GM18868 (cell line): ENCODE results near the gene INKA2.
"Not testable (repeated sequence)": the region's sequence is repeated elsewhere in the genome, so short reads cannot be mapped to it uniquely, and the experiment has no call there.

Source experiments
- ATAC-seq: cut with Tn5 transposase; IDR thresholded peaks from one replicate; pipeline ENCODE4 v1.9.1; 2021; ENCODE audit warnings: mild to moderate bottlenecking, moderate library complexity; ENCODE audit not compliant: unreplicated experiment

Gene INKA2

GRCh38 chr1:111751906-111752575 is 12.8 kb upstream of the INKA2 start:
- no peak for ATAC-seq

- no peak for ATAC-seq
Observed at GRCh38 chr1:111750856-111751255, 11.7 kb upstream of the INKA2 start.

- ATAC-seq: no peak
Observed at GRCh38 chr1:111749628-111750027, 10.4 kb upstream of the INKA2 start.

GRCh38 chr1:111747947-111748346 is 8.8 kb upstream of the INKA2 start:
- ATAC-seq: no peak

GRCh38 chr1:111747282-111747734 is 8.1 kb upstream of the INKA2 start:
- ATAC-seq: no peak

- no peak for ATAC-seq
Observed at GRCh38 chr1:111746614-111746999, 7.4 kb upstream of the INKA2 start.

GRCh38 chr1:111745675-111746613 is 6.7 kb upstream of the INKA2 start:
- ATAC-seq: no peak

- no peak for ATAC-seq
Observed at GRCh38 chr1:111743679-111744101, 4.5 kb upstream of the INKA2 start.

GRCh38 chr1:111742938-111743549 is 3.8 kb upstream of the INKA2 start:
- ATAC-seq: no peak

- not testable (repeated sequence) for ATAC-seq
Observed at GRCh38 chr1:111742292-111742691, 3.1 kb upstream of the INKA2 start.

- ATAC-seq: no peak
Observed at GRCh38 chr1:111739925-111740765, 950 bp upstream of the INKA2 start.

- peak; percentile 41 for ATAC-seq
Observed at GRCh38 chr1:111738436-111739193, 580 bp downstream of the INKA2 start.

GRCh38 chr1:111738133-111738435 is 1.1 kb downstream of the INKA2 start:
- no peak for ATAC-seq

GRCh38 chr1:111737216-111738132 is 1.7 kb downstream of the INKA2 start:
- no peak for ATAC-seq

GRCh38 chr1:111736548-111737215 is 2.5 kb downstream of the INKA2 start:
- ATAC-seq: no peak

GRCh38 chr1:111735858-111736544 is 3.2 kb downstream of the INKA2 start:
- no peak for ATAC-seq

GRCh38 chr1:111735321-111735720 is 3.9 kb downstream of the INKA2 start:
- ATAC-seq: no peak

- no peak for ATAC-seq
Observed at GRCh38 chr1:111734856-111735255, 4.3 kb downstream of the INKA2 start.
